Activated CD4-positive, alpha-beta T cell treated with anti-CD3 and anti-CD28 coated beads for 48 hours (primary cell): ENCODE measurements around the gene IREB2.
"Not testable (repeated sequence)": the region's sequence is repeated elsewhere in the genome, so short reads cannot be mapped to it uniquely, and the experiment has no call there.

Experiments used
- DNase-seq: peaks from one replicate; pipeline ENCODE4 v3.0.0-alpha.2; 2020

IREB2 gene

DNA sequence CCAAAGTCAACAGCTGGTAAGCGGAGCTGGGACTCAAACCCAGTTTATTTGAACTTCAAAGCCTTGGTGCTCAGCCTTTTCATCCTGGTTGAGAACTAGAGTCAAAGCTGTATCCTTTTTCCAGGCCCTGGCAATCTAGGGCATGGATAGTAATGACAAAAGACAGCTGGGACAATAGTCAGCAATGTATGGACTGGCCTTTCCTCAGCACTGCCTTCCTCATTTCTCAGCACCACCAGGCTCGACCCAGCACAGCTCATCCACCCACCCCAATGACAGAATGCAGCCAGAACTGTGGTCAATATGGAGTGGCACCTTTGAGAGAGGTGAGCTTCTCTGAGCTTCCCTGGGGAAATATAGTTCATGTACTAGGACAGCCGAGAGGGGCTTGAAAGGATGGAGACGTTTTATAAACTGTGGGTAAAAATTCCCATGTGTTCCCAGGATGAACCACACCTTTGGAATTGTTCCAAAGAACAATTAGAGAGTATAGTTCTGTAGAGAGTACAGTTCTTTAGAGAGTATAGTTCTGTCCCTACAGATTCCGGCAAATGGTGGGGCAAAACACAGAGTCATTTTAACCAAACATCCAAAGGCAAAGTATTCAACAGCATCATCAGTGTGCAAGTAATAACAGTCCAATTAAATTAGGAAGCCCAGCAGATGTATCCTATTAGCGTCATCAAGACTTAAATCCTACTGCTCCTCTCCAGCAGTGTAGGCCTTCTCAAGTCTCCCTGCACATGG, 30.2 kb upstream of the IREB2 start:
- no peak for DNase-seq

DNA sequence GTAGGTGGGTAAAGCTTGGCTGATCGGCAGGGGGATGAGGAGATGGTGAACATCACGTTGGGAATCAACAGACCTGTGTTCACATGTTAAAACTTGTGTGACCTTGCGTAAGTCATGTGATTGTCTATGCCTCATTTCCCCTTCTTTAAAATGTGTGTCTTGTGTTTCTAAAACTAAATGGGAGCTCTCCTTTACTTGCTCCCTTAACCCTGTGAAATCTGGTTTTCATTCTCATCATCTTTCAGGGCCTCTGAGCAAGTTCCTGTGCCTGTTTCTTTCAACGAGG, 29.7 kb upstream of the IREB2 start:
- no peak for DNase-seq

DNA sequence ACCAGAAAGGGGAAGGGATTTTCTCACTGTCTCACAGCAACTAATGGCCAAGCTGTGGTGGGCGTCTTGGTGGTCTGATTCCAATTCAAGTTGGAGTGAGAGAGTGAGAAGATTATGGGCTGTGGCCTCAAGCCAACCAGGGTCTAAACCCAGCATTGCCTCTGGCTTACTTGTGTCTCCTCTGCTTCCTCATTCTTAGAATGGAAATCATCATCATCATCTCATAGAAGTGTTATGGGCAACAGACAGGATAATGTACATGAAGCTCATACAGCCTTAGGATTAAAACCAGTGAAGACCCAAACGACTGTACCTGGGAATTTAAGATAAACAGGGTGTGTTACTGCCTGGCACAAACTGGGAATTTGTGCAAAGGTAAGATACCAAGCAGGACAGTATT, 29.1 kb upstream of the IREB2 start:
- DNase-seq = no peak

DNA sequence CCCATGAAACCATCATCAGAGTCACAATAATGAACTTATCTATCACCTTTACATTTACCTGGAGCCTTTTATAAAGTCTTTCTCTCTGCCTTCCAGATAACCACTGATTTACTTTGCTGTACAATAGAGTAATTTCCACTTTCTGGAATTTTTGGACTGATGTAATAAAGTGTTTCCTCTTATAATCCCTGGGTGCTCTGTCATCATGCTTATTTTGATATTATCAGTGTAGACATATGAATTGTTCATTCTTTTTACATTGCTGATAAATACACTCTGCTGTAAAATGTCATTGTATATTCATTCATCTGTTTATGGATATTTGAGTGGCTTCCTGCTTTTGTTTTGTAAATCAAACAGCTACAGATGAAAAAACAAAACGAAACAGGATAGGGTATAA, 27.0 kb upstream of the IREB2 start:
- DNase-seq = no peak

DNA sequence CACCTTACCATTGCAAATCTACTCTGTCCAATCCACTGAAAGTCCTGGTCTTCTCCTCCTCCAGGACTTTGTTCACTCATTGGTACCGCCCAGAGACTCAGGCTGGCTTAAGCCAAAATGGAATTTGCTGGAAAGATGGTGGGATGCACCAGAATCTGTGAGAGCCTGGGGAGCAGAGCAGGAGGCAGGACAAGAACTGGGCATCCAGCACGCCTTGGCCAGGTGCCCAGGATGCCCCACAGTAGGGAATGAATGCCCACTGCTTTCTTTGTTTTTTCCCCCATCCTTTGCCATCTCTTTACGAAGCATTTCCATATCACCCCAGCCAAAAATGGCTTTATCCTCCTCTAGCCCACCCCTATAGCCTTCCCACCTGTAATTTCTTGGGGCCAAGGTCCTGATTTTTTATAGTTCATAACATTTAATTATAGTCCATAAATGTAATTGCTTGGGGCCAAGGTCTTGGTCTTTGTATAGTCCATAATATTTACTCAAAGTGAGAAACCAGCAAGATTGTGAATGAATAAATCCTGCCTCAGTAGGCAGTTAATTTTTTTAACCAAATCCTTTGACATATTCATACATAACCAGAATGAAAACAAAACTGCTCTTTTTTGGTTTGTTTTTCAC, 23.3 kb upstream of the IREB2 start:
- DNase-seq = no peak

DNA sequence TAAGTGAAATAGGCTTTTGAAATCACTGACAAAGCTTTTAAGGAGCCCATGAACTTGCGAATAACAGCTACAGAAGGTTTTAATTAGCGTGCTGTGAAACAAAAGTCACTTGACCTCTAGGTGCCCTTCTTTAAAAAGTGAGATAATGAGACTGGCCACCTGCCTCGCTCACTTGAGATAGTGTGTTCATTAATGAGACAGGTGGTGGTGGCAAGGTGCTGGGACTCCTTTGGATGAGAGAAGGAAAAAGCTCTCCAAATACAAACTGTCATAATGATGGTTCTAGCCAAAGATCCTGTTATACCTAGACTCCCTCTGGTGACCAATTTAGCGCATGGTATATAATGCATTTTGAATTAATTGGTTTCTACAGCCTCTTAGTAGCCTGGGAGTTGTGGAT, 22.7 kb upstream of the IREB2 start:
- no peak for DNase-seq

DNA sequence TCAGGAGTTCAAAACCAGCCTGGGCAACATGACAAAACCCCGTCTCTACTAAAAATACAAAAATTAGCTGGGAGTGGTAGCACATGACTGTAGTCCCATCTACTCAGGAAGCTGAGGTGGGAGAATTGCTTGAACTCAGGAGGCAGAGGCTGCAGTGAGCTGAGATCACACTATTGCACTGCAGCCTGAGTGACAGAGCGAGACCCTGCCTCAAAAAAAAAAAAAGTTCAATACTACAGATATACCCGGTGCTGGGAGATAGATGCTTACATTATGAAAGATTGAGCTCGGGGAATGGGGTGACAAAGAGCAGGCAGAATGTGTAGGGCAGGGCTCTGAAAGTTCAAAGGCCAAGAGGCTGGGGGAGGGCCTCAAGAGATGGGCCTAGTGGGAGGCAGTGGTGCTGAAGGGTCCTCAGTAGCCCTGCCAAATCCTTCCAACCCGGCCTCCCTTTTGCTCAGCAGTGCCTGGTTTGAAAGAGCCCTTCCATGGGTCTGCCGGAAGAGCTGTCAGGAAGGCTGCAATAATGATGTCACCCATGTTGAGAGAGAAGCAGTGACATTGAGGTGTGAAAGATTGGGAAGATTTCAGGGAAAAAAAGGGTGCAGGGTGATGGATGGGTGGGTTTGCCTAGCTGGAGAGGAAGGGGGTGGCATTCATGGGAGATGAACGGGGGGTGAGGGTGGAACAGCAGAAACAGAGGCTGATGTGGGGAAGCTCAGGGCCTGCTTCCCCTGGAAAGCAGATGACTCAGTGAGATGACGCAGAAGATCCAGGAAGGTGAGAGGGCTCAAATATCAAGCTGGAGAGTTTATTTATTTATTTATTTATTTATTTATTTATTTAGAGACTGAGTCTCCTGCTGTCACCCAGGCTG, 20.0 kb upstream of the IREB2 start:
- no peak for DNase-seq

DNA sequence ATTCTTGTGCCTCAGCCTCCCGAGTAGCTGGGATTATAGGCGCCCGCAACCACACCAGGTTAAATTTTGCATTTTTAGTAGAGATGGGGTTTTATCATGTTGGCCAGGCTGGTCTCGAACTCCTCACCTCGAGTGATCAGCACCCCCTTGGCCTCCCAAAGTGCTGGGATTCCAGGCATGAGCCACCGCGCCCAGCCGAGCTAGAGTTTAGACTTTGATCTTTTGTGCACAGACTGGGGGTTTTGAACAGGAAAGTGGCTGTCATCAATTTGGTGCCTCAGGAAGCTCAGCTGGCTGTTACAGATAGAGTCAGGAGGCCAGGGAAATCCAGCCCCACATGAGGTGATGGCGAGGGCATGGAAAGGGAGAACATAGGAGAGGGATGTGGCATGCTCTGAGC, 19.3 kb upstream of the IREB2 start:
- no peak for DNase-seq

DNA sequence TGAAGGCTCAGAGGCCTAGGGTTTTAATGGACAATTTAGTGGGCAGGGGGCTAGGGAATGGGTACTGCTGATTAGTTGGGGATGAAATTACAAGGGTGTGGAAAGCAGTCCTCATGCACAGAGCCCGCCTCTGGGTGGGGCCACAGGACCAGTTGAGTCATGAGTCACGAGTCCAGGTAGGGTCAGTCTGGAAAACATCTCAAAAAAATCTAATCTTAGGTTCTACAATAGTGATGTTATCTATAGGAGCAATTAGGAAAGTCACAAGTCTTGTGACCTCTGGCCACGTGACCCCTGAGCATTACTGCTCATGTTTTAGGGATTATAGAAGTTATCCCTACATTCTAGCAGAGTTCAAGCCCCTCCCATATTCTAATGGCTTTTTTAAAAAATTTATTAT, 18.6 kb upstream of the IREB2 start:
- DNase-seq = no peak

DNA sequence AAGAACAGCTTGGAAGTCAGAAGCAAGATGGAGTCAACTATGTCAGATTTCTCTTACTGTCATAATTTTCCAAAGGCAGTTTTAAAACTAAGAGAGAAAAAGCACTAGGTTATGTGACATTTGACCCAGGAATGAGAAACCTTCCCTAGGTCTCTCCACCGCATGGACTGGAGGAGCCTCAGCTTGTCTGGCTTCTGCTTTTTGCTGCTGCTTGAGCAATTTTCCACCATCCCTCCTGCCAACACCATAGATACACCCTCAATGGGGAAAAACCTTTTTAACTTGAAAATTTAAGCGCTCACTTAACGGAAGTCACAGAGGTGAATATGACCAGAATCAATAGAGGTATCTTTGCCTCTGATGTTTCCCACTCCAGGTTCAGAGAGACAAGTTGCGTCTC, 17.8 kb upstream of the IREB2 start:
- no peak for DNase-seq

DNA sequence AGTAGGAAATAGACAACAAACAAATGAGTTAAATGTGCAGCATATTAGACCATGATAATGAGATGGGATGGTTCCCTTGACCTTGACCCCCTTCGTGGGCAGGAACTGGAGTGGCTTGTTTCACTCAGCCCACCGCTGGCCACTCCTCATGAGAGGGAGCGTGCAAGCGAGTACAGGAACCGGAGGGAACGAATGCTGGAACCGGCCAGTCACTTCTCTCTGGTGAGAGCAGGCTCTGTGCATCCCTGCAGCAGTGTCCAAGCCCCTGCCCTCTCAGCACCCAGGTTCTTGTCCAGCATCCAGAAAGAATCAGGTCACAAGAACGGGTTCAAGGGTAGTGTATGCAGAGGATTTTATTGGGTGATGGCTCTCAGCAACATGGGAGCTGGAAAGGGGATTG, 17.2 kb upstream of the IREB2 start:
- DNase-seq = no peak

DNA sequence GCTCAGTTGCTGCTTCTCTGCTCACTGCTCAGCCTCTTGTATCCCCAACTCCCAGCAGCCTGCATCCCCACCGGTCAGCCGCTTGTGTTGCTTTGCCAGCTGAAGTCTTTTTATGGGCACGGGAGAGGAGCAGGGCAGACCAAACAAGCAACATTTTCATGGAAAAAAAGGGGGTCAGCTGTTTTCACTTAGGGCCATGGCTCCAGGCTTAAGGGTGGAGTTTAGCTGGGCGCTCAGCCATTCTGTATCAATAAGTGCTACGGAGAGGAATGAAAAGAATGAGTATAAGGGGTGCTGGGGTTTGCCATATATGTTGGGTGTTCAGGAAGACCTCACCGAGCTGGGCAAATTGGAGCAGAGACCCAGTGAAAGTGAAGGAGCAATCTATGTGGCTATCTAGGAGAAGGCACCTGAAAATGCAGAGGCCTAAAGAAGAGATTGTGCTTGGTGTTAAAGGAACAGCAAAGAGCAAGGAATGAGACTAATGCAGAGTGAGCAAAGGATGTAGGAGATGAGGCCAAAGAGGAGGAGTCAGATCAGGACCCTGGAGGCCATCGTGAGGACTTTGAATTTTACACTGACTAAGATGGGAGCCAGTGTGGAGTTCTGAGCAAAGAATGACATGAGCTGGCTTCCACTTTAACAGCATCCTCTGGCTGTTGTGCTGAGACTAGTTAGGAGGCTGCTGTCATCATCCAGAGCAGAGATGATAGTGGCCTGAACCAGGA, 16.6 kb upstream of the IREB2 start:
- DNase-seq = no peak

DNA sequence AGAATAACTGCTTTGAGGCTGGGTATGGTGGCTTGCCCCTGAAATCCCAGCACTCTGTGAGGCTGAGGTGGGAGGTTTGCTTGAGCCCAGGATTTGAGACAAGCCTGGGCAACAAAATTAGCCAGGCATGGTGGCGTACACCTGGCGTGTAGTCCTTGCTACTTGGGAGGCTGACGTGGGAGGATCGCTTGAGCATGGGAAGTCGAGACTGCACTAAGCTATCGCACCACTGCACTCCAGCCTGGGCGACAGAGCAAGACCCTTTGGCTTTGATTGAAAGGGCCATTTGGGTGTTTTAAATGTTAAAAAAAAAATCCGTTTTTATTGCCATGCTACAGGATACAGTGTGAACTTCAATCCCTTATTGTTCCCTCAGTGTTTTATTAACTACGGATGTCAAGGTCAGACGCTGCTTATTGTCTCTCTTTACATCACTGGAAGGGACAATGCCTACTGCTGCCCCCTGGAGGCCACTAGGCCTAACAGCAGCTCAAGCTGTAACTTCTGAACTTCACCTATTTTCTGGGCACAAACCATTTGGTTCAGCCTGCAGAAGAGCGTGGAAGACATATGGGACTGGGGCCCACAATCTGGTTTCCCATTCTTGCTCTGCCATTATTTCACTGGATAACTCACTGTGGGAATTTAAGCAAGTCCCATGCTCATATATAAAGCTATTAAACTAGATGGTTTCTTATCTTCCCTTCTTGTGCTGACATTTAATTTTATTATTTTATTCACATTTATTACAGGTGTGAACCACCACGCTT, 15.3 kb upstream of the IREB2 start:
- DNase-seq = peak; percentile 74

DNA sequence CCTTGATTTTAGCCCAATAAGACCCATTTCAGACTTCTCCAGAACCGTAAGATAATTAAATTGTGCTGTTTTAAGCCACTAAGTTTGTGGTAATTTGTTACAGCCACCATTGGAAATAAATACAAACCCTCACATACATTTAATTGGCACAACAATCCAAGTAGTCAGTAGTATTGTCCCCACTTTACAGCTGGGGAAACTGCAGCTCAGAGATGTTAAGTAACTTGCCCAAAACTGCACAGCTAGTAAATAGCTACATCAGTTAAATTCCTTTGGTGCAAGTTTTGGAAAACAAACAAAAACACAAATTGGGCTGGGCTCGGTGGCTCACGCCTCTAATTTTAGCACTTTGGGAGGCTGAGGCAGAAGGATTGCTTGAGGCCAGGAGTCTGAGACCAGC, 13.3 kb upstream of the IREB2 start:
- DNase-seq = no peak

DNA sequence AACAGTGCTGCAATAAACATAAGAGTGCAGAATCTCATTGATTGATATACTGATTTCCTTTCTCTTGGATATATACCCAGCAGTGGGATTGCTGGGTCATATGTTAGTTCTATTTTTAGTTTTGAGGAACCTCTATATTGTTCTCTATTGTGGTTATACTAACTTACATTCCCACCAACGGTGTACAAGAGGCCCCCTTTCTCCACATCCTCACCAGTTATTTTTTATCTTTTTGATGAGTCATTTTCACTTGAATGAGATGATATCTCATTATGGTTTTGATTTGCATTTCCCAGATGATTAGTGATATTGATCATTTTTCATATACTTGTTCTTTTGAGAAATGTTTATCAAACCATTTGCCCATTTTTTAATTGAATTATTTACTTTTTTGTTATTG, 12.4 kb upstream of the IREB2 start:
- DNase-seq = no peak

DNA sequence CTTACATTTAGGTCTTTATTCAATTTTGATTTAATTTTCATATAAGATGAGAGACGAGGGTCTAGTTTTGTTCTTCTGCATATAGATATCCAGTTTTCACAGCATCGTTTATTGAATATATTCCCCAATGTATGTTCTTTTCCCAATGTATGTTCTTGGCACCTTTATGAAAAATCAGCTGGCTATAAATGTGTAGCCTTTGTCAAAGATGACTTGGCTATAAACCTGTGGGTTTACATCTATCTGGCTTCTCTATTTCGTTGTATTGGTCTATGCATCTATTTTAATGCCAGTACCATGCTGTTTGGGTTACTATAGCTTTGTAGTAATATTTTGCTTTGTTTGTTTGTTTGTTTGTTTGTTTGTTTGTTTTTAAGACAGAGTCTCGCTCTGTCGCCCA, 11.7 kb upstream of the IREB2 start:
- DNase-seq = no peak

DNA sequence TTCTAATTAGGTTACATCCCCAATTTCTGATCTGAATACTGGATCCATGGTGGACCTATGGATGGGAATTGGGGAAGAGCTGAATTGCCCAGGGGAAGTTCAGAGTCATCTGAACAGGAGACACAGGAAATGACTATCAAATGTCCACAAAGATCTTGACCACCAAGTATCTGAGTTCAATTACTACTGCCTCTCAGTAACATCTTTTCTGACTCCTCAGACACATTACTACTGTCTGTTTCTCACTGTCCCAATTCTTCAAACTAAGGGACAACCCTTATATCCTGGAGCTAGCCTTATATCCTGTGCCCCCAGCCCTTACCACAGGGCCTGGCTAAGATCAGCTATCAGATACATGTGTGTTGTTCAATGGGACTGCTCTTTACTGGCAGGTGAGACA, 10.1 kb upstream of the IREB2 start:
- no peak for DNase-seq

DNA sequence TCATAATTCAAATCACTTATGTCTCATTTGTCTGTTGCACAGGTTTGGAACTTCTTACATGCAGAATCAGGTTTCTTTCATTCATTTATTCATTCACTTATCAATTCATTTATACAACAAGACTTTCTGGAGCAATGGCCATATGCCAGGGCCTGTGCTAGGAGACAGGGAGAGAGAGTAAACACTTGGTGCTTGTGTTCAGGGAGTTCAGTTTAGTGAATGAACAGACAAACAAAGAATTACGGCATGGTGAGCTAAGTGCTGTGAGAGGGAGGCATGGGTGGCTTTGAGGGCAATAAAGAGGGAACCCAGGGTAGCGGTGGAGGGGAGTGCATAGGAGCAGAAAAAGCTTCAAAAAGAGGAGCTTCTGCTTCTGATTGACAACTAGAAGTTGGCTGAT, 8.5 kb upstream of the IREB2 start:
- no peak for DNase-seq

DNA sequence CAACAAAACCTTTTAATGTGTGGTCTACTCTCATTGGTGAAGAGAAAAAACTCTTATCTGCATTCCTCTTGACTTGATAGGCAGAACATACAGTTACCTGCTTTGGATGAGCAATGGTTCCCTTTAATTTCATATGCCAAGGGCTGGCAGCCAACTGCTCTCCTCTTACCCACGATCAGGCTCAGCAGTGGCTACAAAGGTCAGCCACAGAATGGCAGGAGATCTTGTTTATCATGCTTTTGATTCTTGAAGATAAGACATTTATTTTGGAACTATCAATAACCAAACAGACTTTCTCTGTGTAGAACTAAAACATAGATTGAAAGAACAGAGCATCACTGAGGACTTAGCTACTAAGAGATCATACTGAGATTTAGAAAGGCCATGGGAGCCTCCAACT, 6.1 kb upstream of the IREB2 start:
- DNase-seq = no peak

DNA sequence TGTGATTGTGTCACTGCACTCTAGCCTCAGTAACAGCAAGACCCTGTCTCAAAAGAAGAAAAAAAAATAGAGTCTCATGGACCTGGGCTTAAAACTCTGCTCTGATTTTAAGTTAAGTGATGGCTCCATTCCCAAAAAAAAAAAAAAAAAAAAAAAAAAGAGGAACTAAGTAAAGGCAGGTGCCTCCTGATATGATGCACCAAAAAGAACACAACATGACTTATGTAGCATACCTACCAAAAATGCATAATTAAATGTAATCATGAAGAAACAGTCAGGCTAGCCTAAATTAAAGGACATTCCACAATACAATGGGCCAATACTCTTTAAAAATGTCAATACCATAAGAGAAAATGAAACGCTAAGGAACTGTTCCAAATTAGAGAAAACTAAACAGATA, 5.4 kb upstream of the IREB2 start:
- no peak for DNase-seq

DNA sequence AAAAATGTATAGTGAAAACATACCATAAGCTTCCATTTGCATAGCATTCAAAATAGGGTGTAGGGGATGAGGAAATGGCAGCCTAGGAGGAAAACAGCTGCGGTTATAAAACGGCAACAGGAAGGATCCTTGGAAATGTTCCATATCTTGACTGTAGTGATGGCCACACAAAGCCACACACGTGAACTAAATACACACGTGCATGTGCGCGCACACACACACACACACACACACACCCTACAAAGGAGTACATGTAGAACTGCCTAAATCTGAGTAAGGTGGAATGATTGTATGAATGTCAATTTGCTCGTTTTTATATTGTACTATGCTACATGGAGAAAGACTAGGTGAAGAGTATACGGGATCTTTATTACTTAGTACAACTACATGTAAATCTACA, 3.9 kb upstream of the IREB2 start:
- DNase-seq = no peak

DNA sequence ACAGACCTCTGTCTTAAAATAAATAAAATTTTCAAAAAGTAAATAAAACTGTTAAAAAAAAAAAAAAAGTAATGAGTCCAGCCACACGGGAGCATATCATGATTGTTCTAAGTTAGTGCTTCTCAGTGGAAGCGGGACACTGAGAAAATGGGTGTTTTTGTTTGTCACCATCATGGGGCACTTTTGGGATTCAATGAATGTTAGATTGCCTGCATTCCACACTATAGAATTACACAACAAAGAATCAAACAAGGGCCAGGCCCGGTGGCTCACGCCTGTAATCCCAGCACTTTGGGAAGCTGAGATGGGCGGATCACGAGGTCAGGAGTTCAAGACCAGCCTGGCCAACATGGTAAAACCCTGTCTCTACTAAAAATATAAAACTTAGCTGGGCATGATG, 3.3 kb upstream of the IREB2 start:
- DNase-seq = not testable (repeated sequence)
